Gastroesophageal sphincter (tissue), 4 donors: ENCODE measurements around the gene RASSF5. TPM values are rescaled to one million over a fixed set of nuclear protein-coding genes. Genes with fewer than 3 reads are reported as not detected.

Experiments
- ATAC-seq: fragments of 150-250 bp; one replicate; pipeline ENCODE4 v1.9.1; 2016; ENCODE audit warnings: mild to moderate bottlenecking, moderate library complexity
- H3K27ac ChIP-seq, 4 donors: fragments of 200-600 bp; sonication (generic) in 3 of 4; 1 replicate in 3 of 4; 2 replicates in 1 of 4; pipeline ENCODE4 v1.5.1; 2016 to 2019
- H3K27me3 ChIP-seq: fragments of 200-600 bp; sonication (generic); one replicate; pipeline ENCODE4 v1.5.1; 2019
- H3K36me3 ChIP-seq, 2 donors: fragments of 200-600 bp; sonication (generic); one replicate each; pipeline ENCODE4 v1.5.1; 2019; ENCODE audit warnings: control low read depth in 1 of 2
- H3K4me1 ChIP-seq, 3 donors: fragments of 200-600 bp; sonication (generic); 1 replicate in 2 of 3; 2 replicates in 1 of 3; pipeline ENCODE4 v1.5.1; 2016 to 2019; ENCODE audit warnings: control low read depth in 2 of 3
- H3K4me3 ChIP-seq, 2 donors: fragments of 200-600 bp; sonication (generic); one replicate each; pipeline ENCODE4 v1.5.1; 2019; ENCODE audit warnings: mild to moderate bottlenecking in 1 of 2, moderate library complexity in 1 of 2
- H3K9me3 ChIP-seq, 3 donors: fragments of 200-600 bp; sonication (generic); one replicate each; pipeline ENCODE4 v1.5.1; 2017 to 2019; ENCODE audit warnings: control low read depth in 2 of 3
- EP300 ChIP-seq: sonication (generic); formaldehyde crosslinking; IDR thresholded peaks from one replicate; pipeline ENCODE4 v1.6.1; 2017; ENCODE audit warnings: antibody characterized with exemption, mild to moderate bottlenecking
- POLR2A ChIP-seq, 2 donors: fragments of 450-650 bp; IDR thresholded peaks; one replicate each; pipeline ENCODE4 v1.6.1; 2017; ENCODE audit warnings: antibody characterized with exemption in 2 of 2, mild to moderate bottlenecking in 2 of 2, moderate library complexity in 1 of 2
- POLR2AphosphoS5 ChIP-seq: sonication (generic); formaldehyde crosslinking; IDR thresholded peaks from one replicate; pipeline ENCODE4 v1.6.1; 2017; ENCODE audit warnings: antibody characterized with exemption
- WGBS, 2 donors: methylation state at CpG; one replicate each; pipeline ENCODE4 v1.1.5; 2018; ENCODE audit warnings: low coverage in 1 of 2; 5-methylcytosine and 5-hydroxymethylcytosine counted together
- total RNA-seq, 4 donors: library from RNA; depleted of rRNA; stranded (reverse); fragments of >200 nt; gene quantifications; one replicate each; pipeline ENCODE4 v1.1.0, GENCODE V29; 2016
- TF ChIP-seq, protein P1 (sequence below), 4 experiments: fragments of 200-600 bp in 2 of 4; fragments of 450-650 bp in 2 of 4; sonication (generic) in 1 of 4; IDR thresholded peaks; one replicate each; pipeline ENCODE4 v1.5.1; 2017 to 2019; ENCODE audit warnings: antibody characterized with exemption in 4 of 4, mild to moderate bottlenecking in 2 of 4, moderate library complexity in 2 of 4

RASSF5 gene
- total RNA-seq, 4 donors from 2014 or later, result 6.2 to 23.3 (median 8.5) TPM

DNA sequence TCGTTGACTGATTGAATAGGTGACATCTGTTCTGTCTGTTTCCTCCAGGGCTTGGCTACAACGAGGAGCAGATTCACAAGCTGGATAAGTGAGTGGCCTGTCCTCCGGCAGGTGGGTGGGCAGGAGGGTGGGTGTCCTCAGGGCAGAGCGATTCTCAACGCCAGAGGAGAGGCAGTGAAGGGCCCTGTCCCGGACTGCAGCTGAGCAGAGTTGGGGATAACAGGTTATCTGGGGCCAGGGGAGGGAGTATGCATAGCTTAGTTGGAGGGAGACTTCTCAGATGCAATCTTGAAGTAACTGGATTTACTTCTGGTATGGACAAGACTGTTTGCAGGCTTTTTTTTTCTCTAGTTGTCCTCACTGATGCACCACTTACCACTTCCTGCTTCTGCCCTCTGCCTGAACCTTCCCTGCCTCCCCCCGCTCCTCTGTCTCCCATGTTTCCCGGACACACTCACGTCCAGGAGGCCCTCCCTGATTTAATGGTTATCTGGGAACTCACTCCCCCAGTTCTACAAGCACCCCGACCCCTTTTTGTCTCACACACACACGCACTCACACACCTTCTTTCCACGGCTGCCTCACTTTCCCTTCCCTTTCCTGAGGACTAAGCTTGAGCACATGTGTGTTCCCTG lies 16.4 kb upstream of the RASSF5 start:
- Histone ChIP-seq H3K9me3 (no peaks in the 10 kb centered on the region), H3K27me3 (no peaks in the 10 kb centered on the region), H3K27ac (no peak overlapping the region), H3K4me3 (no peak overlapping the region), H3K4me1 (peaks cover 0 to 32% (median 5%) of the 10 kb centered on the region in 3 donors), H3K36me3 (peaks cover 0 to 7% of the 10 kb centered on the region in 2 donors)
- ATAC-seq, result no peak
- TF ChIP-seq POLR2A (IDR thresholded peaks at IDR 0.05), result no peak
- TF ChIP-seq EP300, result no peak
- TF ChIP-seq, protein P1, sequence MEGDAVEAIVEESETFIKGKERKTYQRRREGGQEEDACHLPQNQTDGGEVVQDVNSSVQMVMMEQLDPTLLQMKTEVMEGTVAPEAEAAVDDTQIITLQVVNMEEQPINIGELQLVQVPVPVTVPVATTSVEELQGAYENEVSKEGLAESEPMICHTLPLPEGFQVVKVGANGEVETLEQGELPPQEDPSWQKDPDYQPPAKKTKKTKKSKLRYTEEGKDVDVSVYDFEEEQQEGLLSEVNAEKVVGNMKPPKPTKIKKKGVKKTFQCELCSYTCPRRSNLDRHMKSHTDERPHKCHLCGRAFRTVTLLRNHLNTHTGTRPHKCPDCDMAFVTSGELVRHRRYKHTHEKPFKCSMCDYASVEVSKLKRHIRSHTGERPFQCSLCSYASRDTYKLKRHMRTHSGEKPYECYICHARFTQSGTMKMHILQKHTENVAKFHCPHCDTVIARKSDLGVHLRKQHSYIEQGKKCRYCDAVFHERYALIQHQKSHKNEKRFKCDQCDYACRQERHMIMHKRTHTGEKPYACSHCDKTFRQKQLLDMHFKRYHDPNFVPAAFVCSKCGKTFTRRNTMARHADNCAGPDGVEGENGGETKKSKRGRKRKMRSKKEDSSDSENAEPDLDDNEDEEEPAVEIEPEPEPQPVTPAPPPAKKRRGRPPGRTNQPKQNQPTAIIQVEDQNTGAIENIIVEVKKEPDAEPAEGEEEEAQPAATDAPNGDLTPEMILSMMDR (IDR thresholded peaks at IDR 0.05), result no peak
- no peak for TF ChIP-seq POLR2AphosphoS5
- 58 to 90% methylated on average over 2 to 7 of the region's 12 CpGs for WGBS, 2 donors

DNA sequence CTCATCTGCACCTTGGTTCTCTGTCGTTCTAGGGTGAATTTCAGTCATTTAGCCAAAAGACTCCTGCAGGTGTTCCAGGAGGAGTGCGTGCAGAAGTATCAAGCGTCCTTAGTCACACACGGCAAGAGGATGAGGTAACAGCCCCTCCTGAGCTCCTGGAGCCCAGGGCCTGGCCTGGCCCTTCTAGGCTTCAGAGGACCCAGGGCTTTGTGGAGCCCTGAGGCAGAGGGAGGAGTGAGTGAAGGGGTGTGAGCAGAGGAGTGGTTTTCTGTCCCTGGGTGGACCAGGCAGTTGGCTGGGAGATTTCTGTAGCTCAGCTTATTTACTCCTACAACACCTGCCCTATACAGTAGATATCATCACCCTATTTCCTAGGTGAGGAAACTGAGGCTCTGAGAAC lies 15.7 kb upstream of the RASSF5 start:
- WGBS, 2 donors, result no CpG with 5 or more reads among the region's 4 CpGs

DNA sequence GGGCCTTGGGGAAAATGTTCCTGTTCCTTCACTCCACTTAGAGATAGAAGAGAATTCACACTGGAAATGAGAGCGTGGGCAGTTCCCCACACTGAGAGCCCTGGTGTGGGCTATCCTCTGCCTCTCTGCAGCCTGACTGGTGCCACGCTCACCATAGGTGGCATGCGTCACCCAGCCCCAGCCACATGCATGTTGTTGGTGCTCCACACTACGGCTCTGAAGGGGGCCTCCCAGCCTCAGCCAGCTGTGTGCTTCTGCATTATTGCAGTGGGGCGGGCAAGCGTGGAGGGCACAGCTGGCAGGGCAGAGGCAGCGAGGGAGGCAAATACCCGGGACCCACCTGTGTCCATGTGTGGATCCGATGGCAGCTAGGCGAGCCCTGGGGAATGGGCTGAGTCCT lies 14.7 kb upstream of the RASSF5 start:
- peaks cover 0 to 37% (median 14%) of the 10 kb centered on the region in 3 donors for H3K4me1 ChIP-seq
- 80% methylated on average over 1 of the region's 10 CpGs; no CpG with 5 or more reads in 1 of the 2 donors for WGBS, 2 donors
- H3K9me3 ChIP-seq, result no peaks in the 10 kb centered on the region
- TF ChIP-seq POLR2AphosphoS5, result no peak
- no peak for TF ChIP-seq EP300
- no peak for TF ChIP-seq POLR2A (IDR thresholded peaks at IDR 0.05)
- TF ChIP-seq, protein P1 (IDR thresholded peaks at IDR 0.05), result no peak
- H3K36me3 ChIP-seq, result peaks cover 0 to 7% of the 10 kb centered on the region in 2 donors
- no peak for ATAC-seq
- H3K27ac ChIP-seq, result no peak overlapping the region
- no peaks in the 10 kb centered on the region for H3K27me3 ChIP-seq
- H3K4me3 ChIP-seq, result no peak overlapping the region

More for the DNA sequence above, 15.7 kb upstream of the RASSF5 start:
- H3K27me3 ChIP-seq, result no peaks in the 10 kb centered on the region
- H3K4me1 ChIP-seq, result peaks cover 0 to 39% (median 12%) of the 10 kb centered on the region in 3 donors
- no peaks in the 10 kb centered on the region for H3K9me3 ChIP-seq
- no peak overlapping the region for H3K27ac ChIP-seq
- ATAC-seq, result no peak
- TF ChIP-seq POLR2AphosphoS5 (no peak), POLR2A (IDR thresholded peaks at IDR 0.05) (no peak), EP300 (no peak)
- TF ChIP-seq, protein P1 (IDR thresholded peaks at IDR 0.05), result no peak
- peaks cover 0 to 7% of the 10 kb centered on the region in 2 donors for H3K36me3 ChIP-seq
- no peak overlapping the region for H3K4me3 ChIP-seq

DNA sequence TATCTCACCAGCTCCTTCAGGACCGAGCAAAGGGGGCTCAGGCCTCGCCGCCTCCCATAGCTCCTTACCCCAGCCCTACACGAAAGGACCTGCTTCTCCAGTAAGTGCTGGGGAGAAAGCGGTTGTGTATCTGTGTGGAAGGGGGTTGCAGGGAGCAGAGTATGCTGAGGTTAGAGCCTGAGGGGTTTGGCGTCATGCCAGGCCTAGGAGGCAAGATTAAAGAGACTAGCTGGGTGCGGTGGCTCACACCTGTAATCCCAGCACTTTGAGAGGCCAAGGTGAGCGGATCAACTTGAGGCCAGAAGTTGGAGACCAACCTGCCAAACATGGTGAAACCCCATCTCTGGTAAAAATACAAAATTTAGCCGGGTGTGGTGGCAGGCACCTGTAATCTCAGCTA lies 14.1 kb upstream of the RASSF5 start:
- no peak overlapping the region for H3K4me3 ChIP-seq
- no peaks in the 10 kb centered on the region for H3K27me3 ChIP-seq
- no peak for ATAC-seq
- peaks cover 0 to 7% of the 10 kb centered on the region in 2 donors for H3K36me3 ChIP-seq
- 82 to 100% methylated on average over 1 to 4 of the region's 9 CpGs for WGBS, 2 donors
- no peak overlapping the region for H3K27ac ChIP-seq
- H3K9me3 ChIP-seq, result no peaks in the 10 kb centered on the region
- peaks cover 0 to 36% (median 14%) of the 10 kb centered on the region in 3 donors for H3K4me1 ChIP-seq
- TF ChIP-seq POLR2A (IDR thresholded peaks at IDR 0.05) (no peak), EP300 (no peak), POLR2AphosphoS5 (no peak)
- TF ChIP-seq, protein P1 (IDR thresholded peaks at IDR 0.05), result no peak

DNA sequence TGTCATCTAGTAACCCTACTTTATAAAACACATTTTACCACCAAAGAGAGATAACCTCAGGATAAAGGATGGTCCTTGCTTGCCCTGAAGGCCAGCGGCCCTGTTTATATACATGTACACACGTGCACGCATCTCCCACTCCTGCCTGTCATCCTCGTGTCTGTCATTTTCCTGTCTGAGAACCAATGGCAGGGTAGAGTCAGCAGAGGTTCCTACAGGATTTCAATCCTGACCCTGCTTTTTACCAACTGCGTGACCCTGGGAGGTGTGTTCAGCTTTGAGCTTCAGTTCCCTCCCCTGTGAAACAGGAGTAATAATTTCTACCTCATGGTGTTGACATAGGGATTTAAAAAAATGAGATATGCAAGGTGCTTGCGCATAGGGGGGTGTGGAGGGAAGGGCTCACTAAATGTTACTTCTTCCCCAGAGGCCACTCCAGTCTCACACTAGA lies 12.3 kb upstream of the RASSF5 start:
- Histone ChIP-seq H3K36me3 (peaks cover 0 to 7% of the 10 kb centered on the region in 2 donors), H3K4me3 (no peak overlapping the region), H3K4me1 (peaks cover 0 to 32% (median 14%) of the 10 kb centered on the region in 3 donors), H3K27me3 (no peaks in the 10 kb centered on the region), H3K9me3 (no peaks in the 10 kb centered on the region), H3K27ac (peak overlapping the region in 2 of 4 donors; percentile 15 to 41)
- TF ChIP-seq POLR2A (IDR thresholded peaks at IDR 0.05) (no peak), POLR2AphosphoS5 (no peak), EP300 (no peak)
- TF ChIP-seq, protein P1 (IDR thresholded peaks at IDR 0.05), result no peak
- ATAC-seq, result no peak
- 70 to 82% methylated on average over 5 of the region's 6 CpGs for WGBS, 2 donors
